ENCODE measurements around the gene KTN1. TPM values are rescaled to one million over a fixed set of nuclear protein-coding genes. Genes with fewer than 3 reads are reported as not detected.

KTN1 gene
- total RNA-seq, 1 experiment from 2014 or later = 212 TPM

DNA sequence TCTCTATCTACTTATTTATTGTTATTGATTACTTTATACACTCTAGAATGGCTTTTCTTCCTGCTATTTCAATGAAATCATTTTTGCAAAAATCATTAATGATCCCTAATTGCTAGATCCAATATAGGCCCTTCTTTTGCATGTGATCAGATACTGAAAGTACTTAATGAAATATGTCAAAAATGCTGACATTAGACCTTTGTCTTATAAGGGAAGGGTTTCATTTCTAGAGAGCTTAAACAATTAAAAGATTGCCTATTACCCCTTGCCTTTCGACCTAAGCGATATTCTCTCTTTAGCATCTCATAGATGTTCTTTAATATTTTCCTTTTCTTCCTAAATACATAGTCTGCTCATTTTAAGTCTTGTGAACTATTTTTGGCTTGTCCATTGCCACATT lies 101.1 kb downstream of the KTN1 start:
- H3K9me2 ChIP-seq (replicated peaks; ENCODE audit: insufficient read depth, low read length) = no peaks in the 10 kb centered on the region
- peaks cover 71% of the 10 kb centered on the region for H3K36me3 ChIP-seq (ENCODE audit: insufficient read depth, low read length)
- H3K27me3 ChIP-seq (ENCODE audit: low read length) = no peaks in the 10 kb centered on the region
- H3K9ac ChIP-seq (ENCODE audit: low read length) = no peak overlapping the region
- H3K4me3 ChIP-seq (ENCODE audit: low read length) = no peak overlapping the region
- no peaks in the 10 kb centered on the region for H3K4me1 ChIP-seq (ENCODE audit: low read length)
- DNase-seq = no peak
- H4K20me1 ChIP-seq (ENCODE audit: insufficient read depth, low read depth, low read length) = no peaks in the 10 kb centered on the region
- no peak overlapping the region for H2AFZ ChIP-seq (ENCODE audit: low read length)
- no peak overlapping the region for H3K27ac ChIP-seq (ENCODE audit: low read length)
- H3K79me2 ChIP-seq (ENCODE audit: low read length) = 0 out of 2 replicates have a peak, but pooled peaks cover 10% of the 10 kb centered on the region
- no peaks in the 10 kb centered on the region for H3K9me3 ChIP-seq (ENCODE audit: low read length)
- no peak overlapping the region for H3K4me2 ChIP-seq (ENCODE audit: low read depth, low read length, poor library complexity, severe bottlenecking)

DNA sequence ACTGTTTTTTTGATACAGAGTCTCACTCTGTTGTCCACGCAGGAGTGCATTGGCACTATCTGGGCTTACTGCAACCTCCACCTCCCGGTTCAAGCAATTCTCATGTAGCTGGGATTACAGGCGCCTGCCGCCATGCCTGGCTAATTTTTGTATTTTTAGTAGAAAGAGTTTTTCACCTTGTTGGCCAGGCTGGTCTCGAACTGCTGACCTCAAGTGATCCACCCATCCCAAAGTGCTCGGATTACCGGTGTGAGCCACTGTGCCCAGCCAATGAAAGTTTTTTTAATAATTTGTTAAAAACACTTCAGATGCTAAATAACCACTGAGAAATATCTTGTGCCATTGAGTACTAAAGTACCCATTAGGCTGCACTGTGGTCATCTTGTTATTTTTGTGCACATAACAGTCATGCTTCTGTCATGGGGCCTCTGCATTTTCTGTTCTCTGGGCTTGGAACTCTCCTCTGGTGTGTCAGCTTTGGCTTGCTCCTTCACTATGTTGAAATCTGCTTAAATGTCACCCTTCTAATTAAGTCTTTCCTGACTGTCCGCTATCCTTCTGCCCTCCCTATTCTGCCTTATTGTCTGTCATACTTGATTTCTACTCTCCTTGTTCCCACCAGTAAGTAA lies 105.1 kb downstream of the KTN1 start:
- no peak for DNase-seq
- H3K9me2 ChIP-seq (replicated peaks; ENCODE audit: insufficient read depth, low read length) = no peaks in the 10 kb centered on the region
- no peaks in the 10 kb centered on the region for H4K20me1 ChIP-seq (ENCODE audit: insufficient read depth, low read depth, low read length)
- H3K9me3 ChIP-seq (ENCODE audit: low read length) = peaks cover 3% of the 10 kb centered on the region; the same call in 1 of the 2 replicates
- no peak overlapping the region for H3K4me3 ChIP-seq (ENCODE audit: low read length)
- no peak overlapping the region for H3K9ac ChIP-seq (ENCODE audit: low read length)
- H3K4me2 ChIP-seq (ENCODE audit: low read depth, low read length, poor library complexity, severe bottlenecking) = no peak overlapping the region
- no peak overlapping the region for H2AFZ ChIP-seq (ENCODE audit: low read length)
- H3K27ac ChIP-seq (ENCODE audit: low read length) = no peak overlapping the region
- H3K4me1 ChIP-seq (ENCODE audit: low read length) = peaks cover 9% of the 10 kb centered on the region
- H3K36me3 ChIP-seq (ENCODE audit: insufficient read depth, low read length) = peaks cover 63% of the 10 kb centered on the region
- no peaks in the 10 kb centered on the region for H3K27me3 ChIP-seq (ENCODE audit: low read length)
- H3K79me2 ChIP-seq (ENCODE audit: low read length) = 0 out of 2 replicates have a peak, but pooled peaks cover 10% of the 10 kb centered on the region

DNA sequence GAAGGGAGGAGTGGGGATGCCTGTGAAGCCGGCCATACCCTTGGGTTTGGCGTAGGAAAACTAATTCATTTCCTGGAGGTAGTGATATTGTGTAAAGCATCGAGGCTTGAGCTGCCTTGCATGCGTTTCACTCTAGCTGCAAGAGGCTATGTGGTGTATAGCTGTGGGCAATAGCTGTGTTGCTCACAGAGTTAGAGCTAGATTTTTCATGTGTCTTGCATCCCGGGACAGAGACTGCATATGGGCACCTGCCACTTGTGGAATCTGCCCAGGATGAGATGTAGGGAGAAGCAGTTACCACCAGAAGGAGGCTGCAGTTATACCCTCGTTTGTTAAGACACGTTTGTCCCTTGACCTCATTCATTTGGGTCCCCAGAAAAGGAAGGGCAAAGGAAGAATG lies 106.7 kb downstream of the KTN1 start:
- no peak overlapping the region for H3K9ac ChIP-seq (ENCODE audit: low read length)
- H3K4me1 ChIP-seq (ENCODE audit: low read length) = peaks cover 26% of the 10 kb centered on the region
- H3K4me2 ChIP-seq (ENCODE audit: low read depth, low read length, poor library complexity, severe bottlenecking) = no peak overlapping the region
- H3K36me3 ChIP-seq (ENCODE audit: insufficient read depth, low read length) = peaks cover 55% of the 10 kb centered on the region
- H3K27ac ChIP-seq (ENCODE audit: low read length) = no peak overlapping the region
- no peak overlapping the region for H3K4me3 ChIP-seq (ENCODE audit: low read length)
- no peak overlapping the region for H2AFZ ChIP-seq (ENCODE audit: low read length)
- no peak for DNase-seq
- H3K27me3 ChIP-seq (ENCODE audit: low read length) = no peaks in the 10 kb centered on the region
- peaks cover 3% of the 10 kb centered on the region; the same call in 1 of the 2 replicates for H3K9me3 ChIP-seq (ENCODE audit: low read length)
- no peaks in the 10 kb centered on the region for H4K20me1 ChIP-seq (ENCODE audit: insufficient read depth, low read depth, low read length)
- 0 out of 2 replicates have a peak, but pooled peaks cover 4% of the 10 kb centered on the region for H3K79me2 ChIP-seq (ENCODE audit: low read length)
- no peaks in the 10 kb centered on the region for H3K9me2 ChIP-seq (replicated peaks; ENCODE audit: insufficient read depth, low read length)

GRCh38 chr14:55688566-55688965 lies 108.6 kb downstream of the KTN1 start:
- H3K27ac ChIP-seq (ENCODE audit: low read length) = no peak overlapping the region
- H2AFZ ChIP-seq (ENCODE audit: low read length) = no peak overlapping the region
- H3K27me3 ChIP-seq (ENCODE audit: low read length) = no peaks in the 10 kb centered on the region
- H3K9ac ChIP-seq (ENCODE audit: low read length) = no peak overlapping the region
- peaks cover 39% of the 10 kb centered on the region for H3K4me1 ChIP-seq (ENCODE audit: low read length)
- peaks cover 41% of the 10 kb centered on the region for H3K36me3 ChIP-seq (ENCODE audit: insufficient read depth, low read length)
- H3K4me2 ChIP-seq (ENCODE audit: low read depth, low read length, poor library complexity, severe bottlenecking) = no peak overlapping the region
- H3K4me3 ChIP-seq (ENCODE audit: low read length) = no peak overlapping the region
- no peaks in the 10 kb centered on the region for H3K79me2 ChIP-seq (ENCODE audit: low read length)
- no peak for DNase-seq
- no peaks in the 10 kb centered on the region for H3K9me2 ChIP-seq (replicated peaks; ENCODE audit: insufficient read depth, low read length)
- peaks cover 3% of the 10 kb centered on the region; the same call in 1 of the 2 replicates for H3K9me3 ChIP-seq (ENCODE audit: low read length)
- H4K20me1 ChIP-seq (ENCODE audit: insufficient read depth, low read depth, low read length) = no peaks in the 10 kb centered on the region

GRCh38 chr14:55689981-55690871 lies 110.2 kb downstream of the KTN1 start:
- no peaks in the 10 kb centered on the region for H3K79me2 ChIP-seq (ENCODE audit: low read length)
- no peaks in the 10 kb centered on the region for H3K9me2 ChIP-seq (replicated peaks; ENCODE audit: insufficient read depth, low read length)
- H3K27me3 ChIP-seq (ENCODE audit: low read length) = no peaks in the 10 kb centered on the region
- H3K4me2 ChIP-seq (ENCODE audit: low read depth, low read length, poor library complexity, severe bottlenecking) = peak overlapping the region; percentile 65
- H3K36me3 ChIP-seq (ENCODE audit: insufficient read depth, low read length) = peaks cover 24% of the 10 kb centered on the region
- H3K4me3 ChIP-seq (ENCODE audit: low read length) = peak overlapping the region; percentile 37; the same call in 1 of the 2 replicates
- H3K27ac ChIP-seq (ENCODE audit: low read length) = peak overlapping the region; percentile 88
- peak; percentile 68 for DNase-seq
- H4K20me1 ChIP-seq (ENCODE audit: insufficient read depth, low read depth, low read length) = no peaks in the 10 kb centered on the region
- H3K9ac ChIP-seq (ENCODE audit: low read length) = peak overlapping the region; percentile 1; the same call in 1 of the 2 replicates
- peaks cover 3% of the 10 kb centered on the region; the same call in 1 of the 2 replicates for H3K9me3 ChIP-seq (ENCODE audit: low read length)
- peaks cover 39% of the 10 kb centered on the region for H3K4me1 ChIP-seq (ENCODE audit: low read length)
- no peak overlapping the region for H2AFZ ChIP-seq (ENCODE audit: low read length)

GRCh38 chr14:55691659-55692058 lies 111.7 kb downstream of the KTN1 start:
- Histone ChIP-seq H3K79me2 (ENCODE audit: low read length) (no peaks in the 10 kb centered on the region), H4K20me1 (ENCODE audit: insufficient read depth, low read depth, low read length) (no peaks in the 10 kb centered on the region)

GRCh38 chr14:55693904-55694303 lies 113.9 kb downstream of the KTN1 start:
- no peak overlapping the region for H3K4me2 ChIP-seq (ENCODE audit: low read depth, low read length, poor library complexity, severe bottlenecking)
- H3K4me1 ChIP-seq (ENCODE audit: low read length) = peaks cover 39% of the 10 kb centered on the region
- no peak overlapping the region for H3K4me3 ChIP-seq (ENCODE audit: low read length)
- H3K27me3 ChIP-seq (ENCODE audit: low read length) = no peaks in the 10 kb centered on the region
- no peaks in the 10 kb centered on the region for H3K79me2 ChIP-seq (ENCODE audit: low read length)
- H4K20me1 ChIP-seq (ENCODE audit: insufficient read depth, low read depth, low read length) = no peaks in the 10 kb centered on the region
- H3K36me3 ChIP-seq (ENCODE audit: insufficient read depth, low read length) = no peaks in the 10 kb centered on the region; the same call in 1 of the 2 replicates
- no peaks in the 10 kb centered on the region for H3K9me3 ChIP-seq (ENCODE audit: low read length)
- no peak overlapping the region for H3K9ac ChIP-seq (ENCODE audit: low read length)
- no peak overlapping the region for H3K27ac ChIP-seq (ENCODE audit: low read length)
- no peak for DNase-seq
- H3K9me2 ChIP-seq (replicated peaks; ENCODE audit: insufficient read depth, low read length) = no peaks in the 10 kb centered on the region
- H2AFZ ChIP-seq (ENCODE audit: low read length) = no peak overlapping the region

More at GRCh38 chr14:55691659-55692058, 111.7 kb downstream of the KTN1 start:
- H3K27me3 ChIP-seq (ENCODE audit: low read length) = no peaks in the 10 kb centered on the region
- H3K4me1 ChIP-seq (ENCODE audit: low read length) = peaks cover 39% of the 10 kb centered on the region
- peak; percentile 74 for DNase-seq
- peak overlapping the region; percentile 37 for H3K4me3 ChIP-seq (ENCODE audit: low read length)
- peaks cover 10% of the 10 kb centered on the region for H3K36me3 ChIP-seq (ENCODE audit: insufficient read depth, low read length)
- H3K9me3 ChIP-seq (ENCODE audit: low read length) = peaks cover 3% of the 10 kb centered on the region; the same call in 1 of the 2 replicates
- no peak overlapping the region for H2AFZ ChIP-seq (ENCODE audit: low read length)
- peak overlapping the region; percentile 18; the same call in 1 of the 2 replicates for H3K9ac ChIP-seq (ENCODE audit: low read length)
- peak overlapping the region; percentile 65 for H3K4me2 ChIP-seq (ENCODE audit: low read depth, low read length, poor library complexity, severe bottlenecking)
- no peaks in the 10 kb centered on the region for H3K9me2 ChIP-seq (replicated peaks; ENCODE audit: insufficient read depth, low read length)
- H3K27ac ChIP-seq (ENCODE audit: low read length) = peak overlapping the region; percentile 88

DNA sequence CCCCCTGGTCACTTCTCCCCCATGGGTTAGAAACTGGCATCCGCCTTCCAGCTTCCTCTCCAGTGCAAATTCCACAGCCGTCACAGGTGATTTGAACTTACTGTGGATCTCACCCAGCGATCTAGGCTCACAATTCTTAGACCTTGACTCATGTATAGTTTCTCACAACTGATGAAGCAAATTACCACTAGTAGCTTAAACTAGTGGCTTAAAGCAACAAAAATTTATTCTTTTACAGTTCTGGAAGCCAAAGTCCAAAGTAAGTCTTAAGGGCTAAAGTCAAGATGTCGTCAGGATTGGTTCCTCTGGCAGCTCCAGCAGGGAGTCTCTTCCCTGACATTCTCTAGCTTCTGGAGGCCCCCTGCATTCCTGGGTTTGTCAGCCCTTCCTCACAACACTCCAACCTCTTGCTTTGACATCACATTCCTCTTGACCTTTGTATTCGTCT lies 117.4 kb downstream of the KTN1 start:
- no peak overlapping the region for H2AFZ ChIP-seq (ENCODE audit: low read length)
- H3K4me2 ChIP-seq (ENCODE audit: low read depth, low read length, poor library complexity, severe bottlenecking) = no peak overlapping the region
- H3K27ac ChIP-seq (ENCODE audit: low read length) = no peak overlapping the region
- no peaks in the 10 kb centered on the region for H3K9me3 ChIP-seq (ENCODE audit: low read length)
- H3K9ac ChIP-seq (ENCODE audit: low read length) = no peak overlapping the region
- no peaks in the 10 kb centered on the region; the same call in 1 of the 2 replicates for H3K36me3 ChIP-seq (ENCODE audit: insufficient read depth, low read length)
- no peak overlapping the region for H3K4me3 ChIP-seq (ENCODE audit: low read length)
- H3K27me3 ChIP-seq (ENCODE audit: low read length) = no peaks in the 10 kb centered on the region
- no peak for DNase-seq
- H3K79me2 ChIP-seq (ENCODE audit: low read length) = no peaks in the 10 kb centered on the region
- H3K9me2 ChIP-seq (replicated peaks; ENCODE audit: insufficient read depth, low read length) = no peaks in the 10 kb centered on the region
- H3K4me1 ChIP-seq (ENCODE audit: low read length) = peaks cover 25% of the 10 kb centered on the region
- H4K20me1 ChIP-seq (ENCODE audit: insufficient read depth, low read depth, low read length) = no peaks in the 10 kb centered on the region
